NCI-H1105 treated with DMSO at 0.1 percent for 48 hours (cell line): ENCODE measurements around the gene DGKG.

Experiments used
- DNase-seq: peaks from one replicate; lab custom pipeline; 2025; lab: John Stamatoyannopoulos, UW

The DGKG gene

GRCh38 chr3:186108941-186109865, 252.8 kb downstream of the DGKG start, which contains the start of gene ETV5:
TSS of gene ETV5 (minus strand) at chr3:186109089. CDS start at chr3:186105868, 3,221 bp downstream.
- peak; percentile 100 for DNase-seq

GRCh38 chr3:186108106-186108940, 253.7 kb downstream of the DGKG start:
- DNase-seq: peak; percentile 36

GRCh38 chr3:186107215-186108105, 254.6 kb downstream of the DGKG start:
- DNase-seq: peak; percentile 96

DNA sequence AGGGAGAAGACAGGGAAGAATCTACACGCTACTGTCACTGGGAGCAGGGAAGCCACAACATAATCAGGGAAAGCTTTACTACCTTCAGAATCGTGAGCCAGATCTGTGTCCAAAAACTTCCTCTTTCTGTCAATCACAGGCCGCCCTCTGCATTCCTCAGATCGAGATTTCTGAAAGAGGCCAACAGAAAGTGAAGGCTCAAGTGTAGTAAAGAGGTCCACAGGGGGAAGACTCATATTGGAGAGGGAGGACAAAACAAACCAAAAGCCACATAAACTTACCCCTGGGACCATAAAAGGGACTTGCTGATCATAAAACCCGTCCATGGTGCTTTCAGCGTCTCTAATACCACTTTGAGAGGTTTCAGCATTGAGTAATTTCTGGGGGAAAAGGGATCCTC, 256.5 kb downstream of the DGKG start:
- no peak for DNase-seq

DNA sequence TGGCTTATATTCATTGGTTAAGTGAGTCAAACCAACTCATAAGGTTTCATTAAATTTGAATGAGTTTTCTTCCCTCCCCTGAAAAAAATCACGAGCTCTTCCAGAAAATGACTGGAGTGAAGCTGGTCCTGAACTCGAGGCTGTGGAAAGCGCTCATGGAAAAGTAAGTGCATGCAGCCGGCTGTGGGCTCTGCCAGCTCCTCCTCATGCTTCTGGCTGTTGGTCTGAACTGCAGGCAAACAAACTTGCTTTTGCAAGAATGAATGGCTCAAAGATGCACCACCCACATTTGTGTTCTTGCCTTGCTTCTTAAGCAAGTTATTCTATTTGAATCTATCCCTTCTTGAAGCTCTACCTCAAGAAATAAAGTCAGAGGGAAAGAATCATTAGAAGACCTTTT, 259.3 kb downstream of the DGKG start:
- DNase-seq: no peak

DNA sequence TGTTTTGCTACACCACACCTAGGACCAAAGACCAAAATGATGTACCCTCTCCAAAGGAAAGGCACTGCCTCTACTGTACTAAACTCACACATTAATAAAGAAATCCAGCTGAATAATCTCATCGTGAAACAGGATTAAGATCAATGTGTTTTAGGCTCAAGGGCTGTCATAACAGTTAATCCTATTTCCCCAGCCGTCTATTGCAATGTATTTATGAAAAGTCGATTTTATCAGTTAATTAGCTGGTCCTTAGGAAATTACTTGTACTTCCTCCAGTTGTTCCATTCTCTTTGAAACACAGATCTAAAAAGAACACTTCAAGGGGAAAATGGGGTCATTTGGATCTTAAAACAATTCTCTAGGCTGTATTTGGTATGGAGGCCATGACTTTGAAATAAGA, 261.6 kb downstream of the DGKG start:
- DNase-seq: no peak

DNA sequence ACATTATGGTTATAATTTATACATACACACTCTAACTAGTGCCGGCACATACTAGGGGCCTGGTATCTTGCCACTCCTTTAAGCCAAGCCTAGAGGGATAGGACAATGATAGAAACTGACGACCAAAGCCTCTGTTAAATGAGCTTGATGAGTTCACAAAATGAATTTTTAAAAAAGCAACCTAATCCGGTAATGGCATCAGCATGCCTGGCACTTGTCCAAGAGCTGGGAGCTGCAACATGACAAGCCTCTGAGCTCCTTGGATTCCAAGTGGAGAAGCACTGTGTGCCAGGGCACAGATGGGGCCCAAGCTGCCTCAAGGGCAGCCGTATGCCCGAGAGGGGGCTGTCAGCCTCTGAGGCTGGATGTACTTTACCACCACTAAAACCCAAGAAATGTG, 262.9 kb downstream of the DGKG start:
- peak; percentile 57 for DNase-seq

- DNase-seq: no peak
Observed at GRCh38 chr3:186098740-186099139, 263.3 kb downstream of the DGKG start.

DNA sequence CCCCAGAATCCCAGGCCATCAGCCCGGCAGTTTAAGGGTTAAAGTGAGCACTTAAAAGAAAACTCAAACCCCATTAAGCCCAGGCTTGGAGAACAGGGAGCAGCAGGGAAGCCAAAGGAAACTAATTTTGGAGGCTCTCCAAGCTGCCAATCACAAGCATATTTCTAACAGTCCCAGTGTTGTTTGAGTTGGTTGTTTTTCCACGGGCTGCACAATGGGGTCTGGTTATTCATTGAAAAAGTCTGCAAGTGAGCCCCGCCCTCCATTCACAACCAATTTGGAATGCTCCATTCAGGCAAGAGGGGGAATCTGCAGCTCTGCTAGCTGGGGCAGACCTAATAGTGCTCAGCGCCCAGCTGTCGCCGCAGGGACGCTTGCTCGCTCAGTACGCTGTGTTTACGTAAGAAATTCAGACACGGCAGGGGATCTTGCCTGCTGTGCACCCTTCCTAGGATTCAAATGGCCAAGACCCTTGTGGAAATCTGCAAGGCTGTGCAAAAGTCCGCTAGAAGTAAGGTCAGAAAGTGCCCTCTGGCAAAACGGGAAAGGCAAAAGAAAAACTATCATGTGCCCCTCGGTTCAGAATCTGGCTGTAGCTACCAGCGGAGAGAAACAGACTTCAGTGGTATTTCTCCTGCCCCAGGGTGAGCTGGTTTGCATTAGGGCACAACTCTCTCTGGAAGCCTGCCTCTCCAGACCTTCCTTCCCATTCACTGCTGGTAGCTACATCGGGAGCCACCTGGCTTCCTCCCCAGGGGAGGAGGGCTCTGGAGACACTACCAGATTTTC, 264.2 kb downstream of the DGKG start:
- peak; percentile 100 for DNase-seq

DNA sequence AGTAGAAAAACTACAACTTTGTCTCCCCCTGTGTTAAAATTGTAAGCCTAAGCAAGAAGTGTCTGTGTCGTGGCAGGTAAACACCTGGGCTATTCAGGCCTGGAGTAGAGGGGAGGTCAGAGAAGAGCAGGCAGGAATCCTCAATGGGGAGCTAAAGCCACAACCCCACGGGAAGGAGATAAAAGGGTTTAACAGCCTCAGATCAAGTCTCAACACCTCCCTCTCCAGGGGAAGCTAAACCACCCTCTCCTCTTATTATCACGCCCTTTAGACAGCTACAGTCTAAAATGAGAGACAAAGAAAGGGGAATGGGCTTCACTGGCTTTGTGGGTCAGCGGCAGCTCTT, 264.7 kb downstream of the DGKG start:
- DNase-seq: no peak
